HEK293 (cell line): ENCODE measurements around the gene BTG2.

Experiments used
- CTCF ChIA-PET: fragments of 350-600 bp; formaldehyde crosslinking; extraction: SDS; loops from one replicate; lab custom pipeline; 2021; ENCODE audit warnings: antibody characterized with exemption; lab: Yijun Ruan, JAX
- POLR2A ChIA-PET: fragments of 300-600 bp; formaldehyde crosslinking; extraction: SDS; loops from one replicate; lab custom pipeline; 2020; ENCODE audit warnings: antibody characterized with exemption, inconsistent platforms; lab: Yijun Ruan, JAX
- H3K27ac ChIP-seq: fragments of 200-500 bp; sonication (Bioruptor generic); 2 replicates; pipeline ENCODE4 v1.5.1; 2014; ENCODE audit warnings: low read depth, low read length, control low read depth, inconsistent platforms; ENCODE audit errors: extremely low read depth
- H3K36me3 ChIP-seq, 2 experiments: fragments of 200-500 bp in 1 of 2; sonication (Bioruptor generic) in 1 of 2; 1 replicate in 1 of 2; 2 replicates in 1 of 2; pipeline ENCODE4 v1.5.1; 2014 to 2017; ENCODE audit warnings: inconsistent platforms in 2 of 2, low read length in 2 of 2; ENCODE audit not compliant: control insufficient read depth in 2 of 2, insufficient read depth in 1 of 2
- H3K4me1 ChIP-seq: fragments of 200-500 bp; sonication (Bioruptor generic); 2 replicates; pipeline ENCODE4 v1.5.1; 2014; ENCODE audit warnings: mild to moderate bottlenecking, low read length, inconsistent platforms; ENCODE audit not compliant: control insufficient read depth, insufficient read depth
- H3K4me3 ChIP-seq: 2 replicates; pipeline ENCODE4 v1.5.1; 2011; ENCODE audit warnings: low read depth, mild to moderate bottlenecking, control low read depth, low read length, moderate library complexity
- H3K9me3 ChIP-seq: fragments of 200-500 bp; sonication (Bioruptor generic); 2 replicates; pipeline ENCODE4 v1.5.1; 2014; ENCODE audit warnings: low read depth, low read length, inconsistent platforms; ENCODE audit not compliant: control insufficient read depth, insufficient read depth
- BCL11B ChIP-seq: fragments of 450-650 bp; formaldehyde crosslinking; IDR thresholded peaks from 2 replicates; pipeline ENCODE4 v1.5.1; 2016; ENCODE audit warnings: low read depth, missing biosample characterization, missing genetic modification characterization
- EGR2 ChIP-seq: fragments of 450-650 bp; formaldehyde crosslinking; IDR thresholded peaks from 2 replicates; pipeline ENCODE4 v1.5.1; 2016; ENCODE audit warnings: low read depth, missing biosample characterization, missing genetic modification characterization
- GLIS2 ChIP-seq: fragments of 450-650 bp; formaldehyde crosslinking; IDR thresholded peaks from 2 replicates; pipeline ENCODE4 v1.5.1; 2016; ENCODE audit warnings: missing biosample characterization, missing genetic modification characterization
- KLF1 ChIP-seq: fragments of 450-650 bp; formaldehyde crosslinking; IDR thresholded peaks from 2 replicates; pipeline ENCODE4 v1.5.1; 2016; ENCODE audit warnings: missing biosample characterization, missing genetic modification characterization
- SCRT2 ChIP-seq: fragments of 450-650 bp; formaldehyde crosslinking; IDR thresholded peaks from 2 replicates; pipeline ENCODE4 v1.5.1; 2016; ENCODE audit warnings: missing biosample characterization, missing genetic modification characterization
- SP7 ChIP-seq: fragments of 450-650 bp; formaldehyde crosslinking; IDR thresholded peaks from 2 replicates; pipeline ENCODE4 v1.5.1; 2016; ENCODE audit warnings: missing biosample characterization, missing genetic modification characterization
- ZBTB11 ChIP-seq: fragments of 450-650 bp; formaldehyde crosslinking; conservative IDR thresholded peaks from 2 replicates; pipeline ENCODE4 v1.5.1; 2016; ENCODE audit warnings: low read depth, missing biosample characterization, missing genetic modification characterization
- ZBTB17 ChIP-seq: fragments of 450-650 bp; formaldehyde crosslinking; IDR thresholded peaks from 2 replicates; pipeline ENCODE4 v1.5.1; 2016; ENCODE audit warnings: missing biosample characterization, missing genetic modification characterization
- ZBTB21 ChIP-seq: fragments of 450-650 bp; formaldehyde crosslinking; IDR thresholded peaks from 2 replicates; pipeline ENCODE4 v1.5.1; 2017; ENCODE audit warnings: missing biosample characterization, missing genetic modification characterization
- ZBTB7A ChIP-seq: fragments of 450-650 bp; formaldehyde crosslinking; IDR thresholded peaks from 2 replicates; pipeline ENCODE4 v1.5.1; 2016; ENCODE audit warnings: low read depth, missing biosample characterization, missing genetic modification characterization
- ZFHX2 ChIP-seq: fragments of 450-650 bp; formaldehyde crosslinking; conservative IDR thresholded peaks from 2 replicates; pipeline ENCODE4 v1.5.1; 2016; ENCODE audit warnings: missing biosample characterization, missing genetic modification characterization
- ZNF148 ChIP-seq: fragments of 450-650 bp; formaldehyde crosslinking; IDR thresholded peaks from 2 replicates; pipeline ENCODE4 v1.5.0; 2017; ENCODE audit warnings: missing biosample characterization, missing genetic modification characterization, borderline replicate concordance
- ZNF248 ChIP-seq: fragments of 450-650 bp; formaldehyde crosslinking; IDR thresholded peaks from 2 replicates; pipeline ENCODE4 v1.5.1; 2017; ENCODE audit warnings: missing biosample characterization, missing genetic modification characterization
- ZNF76 ChIP-seq: fragments of 450-650 bp; formaldehyde crosslinking; IDR thresholded peaks from 2 replicates; pipeline ENCODE4; 2016; ENCODE audit warnings: low read depth, missing biosample characterization, missing genetic modification characterization, borderline replicate concordance
- ZNF777 ChIP-seq: fragments of 450-650 bp; formaldehyde crosslinking; IDR thresholded peaks from 2 replicates; pipeline ENCODE4 v1.5.1; 2017; ENCODE audit warnings: missing biosample characterization, missing genetic modification characterization, borderline replicate concordance
- TF ChIP-seq, protein P1 (sequence below): fragments of 450-650 bp; formaldehyde crosslinking; IDR thresholded peaks from 2 replicates; pipeline ENCODE4 v1.5.1; 2017; ENCODE audit warnings: missing biosample characterization, missing genetic modification characterization
- TF ChIP-seq, protein P2 (sequence below): fragments of 450-650 bp; formaldehyde crosslinking; IDR thresholded peaks from 2 replicates; pipeline ENCODE4 v1.5.1; 2016; ENCODE audit warnings: missing biosample characterization, missing genetic modification characterization

BTG2 gene

GRCh38 chr1:203284411-203285123, 20.8 kb upstream of the BTG2 start:
- Histone ChIP-seq H3K4me3 (no peak overlapping the region), H3K36me3 (no peaks in the 10 kb centered on the region), H3K4me1 (peaks cover 3% of the 10 kb centered on the region; the same call in 1 of the 2 replicates), H3K9me3 (no peaks in the 10 kb centered on the region), H3K27ac (no peak overlapping the region)
- POLR2A ChIA-PET: no interaction called here
- CTCF ChIA-PET: interaction anchor here (0.9 to 9.1 kb wide), 6 partner anchors 12 to 32 kb away, joined by 3 to 74 read pairs (median 14); no protein-coding TSS in a partner anchor
- peak; percentile 83 for TF ChIP-seq SP7
- no peak for TF ChIP-seq ZNF76 (tag by site-specific recombination)

- TF ChIP-seq ZBTB17 (tag by site-specific recombination): no peak
- TF ChIP-seq SCRT2: peak; percentile 65; the same call in 1 of the 2 replicates
- TF ChIP-seq GLIS2 (tag by site-specific recombination): no peak
- peak; percentile 81 for TF ChIP-seq ZFHX2 (tag by site-specific recombination)
- TF ChIP-seq EGR2 (tag by site-specific recombination): peak; percentile 51
- TF ChIP-seq ZNF777: no peak
- TF ChIP-seq ZBTB7A: no peak
- peak; percentile 51; the same call in 1 of the 2 replicates for TF ChIP-seq ZBTB11 (tag by site-specific recombination)
- ChIA-PET CTCF (interaction anchor here (0.6 to 4.9 kb wide), 7 partner anchors 14 to 1016 kb away, joined by 3 to 20 read pairs (median 5); no protein-coding TSS in a partner anchor), POLR2A (interaction anchor here (0.6 to 4.4 kb wide), 2 partner anchors 20 to 41 kb away, joined by 3 to 23 read pairs; partner anchors contain the start of gene BTG2)
- peak overlapping the region; percentile 21; the same call in 1 of the 2 replicates for H3K27ac ChIP-seq
- peaks cover 11% of the 10 kb centered on the region for H3K4me1 ChIP-seq
- H3K4me3 ChIP-seq: no peak overlapping the region
- H3K9me3 ChIP-seq: no peaks in the 10 kb centered on the region
- H3K36me3 ChIP-seq: no peaks in the 10 kb centered on the region
These were observed 18.9 kb upstream of the BTG2 start for GRCh38 chr1:203286161-203286984.

GRCh38 chr1:203287109-203287893, 18.0 kb upstream of the BTG2 start:
- H3K27ac ChIP-seq: peak overlapping the region; percentile 21; the same call in 1 of the 2 replicates
- CTCF ChIA-PET: interaction anchor here (0.5 to 4.9 kb wide), 8 partner anchors 15 to 112 kb away, joined by 3 to 20 read pairs (median 5); no protein-coding TSS in a partner anchor
- H3K4me3 ChIP-seq: no peak overlapping the region
- peaks cover 11% of the 10 kb centered on the region for H3K4me1 ChIP-seq
- no peaks in the 10 kb centered on the region for H3K36me3 ChIP-seq
- POLR2A ChIA-PET: interaction anchor here (4.4 kb wide), 1 partner anchor 19 kb away, joined by 23 read pairs; the partner anchor contains the start of gene BTG2
- no peaks in the 10 kb centered on the region for H3K9me3 ChIP-seq
- TF ChIP-seq EGR2 (tag by site-specific recombination) (peak; percentile 95), SP7 (peak; percentile 26; the same call in 1 of the 2 replicates), ZNF148 (tag by site-specific recombination) (no peak), BCL11B (tag by site-specific recombination) (no peak), ZBTB21 (tag by site-specific recombination) (peak; percentile 71; the same call in 1 of the 2 replicates), ZNF248 (tag by site-specific recombination) (no peak), ZFHX2 (tag by site-specific recombination) (peak; percentile 97), KLF1 (peak; percentile 96)
- TF ChIP-seq, protein P1, sequence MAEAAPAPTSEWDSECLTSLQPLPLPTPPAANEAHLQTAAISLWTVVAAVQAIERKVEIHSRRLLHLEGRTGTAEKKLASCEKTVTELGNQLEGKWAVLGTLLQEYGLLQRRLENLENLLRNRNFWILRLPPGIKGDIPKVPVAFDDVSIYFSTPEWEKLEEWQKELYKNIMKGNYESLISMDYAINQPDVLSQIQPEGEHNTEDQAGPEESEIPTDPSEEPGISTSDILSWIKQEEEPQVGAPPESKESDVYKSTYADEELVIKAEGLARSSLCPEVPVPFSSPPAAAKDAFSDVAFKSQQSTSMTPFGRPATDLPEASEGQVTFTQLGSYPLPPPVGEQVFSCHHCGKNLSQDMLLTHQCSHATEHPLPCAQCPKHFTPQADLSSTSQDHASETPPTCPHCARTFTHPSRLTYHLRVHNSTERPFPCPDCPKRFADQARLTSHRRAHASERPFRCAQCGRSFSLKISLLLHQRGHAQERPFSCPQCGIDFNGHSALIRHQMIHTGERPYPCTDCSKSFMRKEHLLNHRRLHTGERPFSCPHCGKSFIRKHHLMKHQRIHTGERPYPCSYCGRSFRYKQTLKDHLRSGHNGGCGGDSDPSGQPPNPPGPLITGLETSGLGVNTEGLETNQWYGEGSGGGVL: peak; percentile 89
- TF ChIP-seq, protein P2, sequence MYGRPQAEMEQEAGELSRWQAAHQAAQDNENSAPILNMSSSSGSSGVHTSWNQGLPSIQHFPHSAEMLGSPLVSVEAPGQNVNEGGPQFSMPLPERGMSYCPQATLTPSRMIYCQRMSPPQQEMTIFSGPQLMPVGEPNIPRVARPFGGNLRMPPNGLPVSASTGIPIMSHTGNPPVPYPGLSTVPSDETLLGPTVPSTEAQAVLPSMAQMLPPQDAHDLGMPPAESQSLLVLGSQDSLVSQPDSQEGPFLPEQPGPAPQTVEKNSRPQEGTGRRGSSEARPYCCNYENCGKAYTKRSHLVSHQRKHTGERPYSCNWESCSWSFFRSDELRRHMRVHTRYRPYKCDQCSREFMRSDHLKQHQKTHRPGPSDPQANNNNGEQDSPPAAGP (tag by site-specific recombination): peak; percentile 86
